HEK293 (cell line): ENCODE data around the gene NAPG.

ENCODE experiments used
- CTCF ChIA-PET: fragments of 350-600 bp; formaldehyde crosslinking; extraction: SDS; loops from one replicate; lab custom pipeline; 2021; ENCODE audit warnings: antibody characterized with exemption; lab: Yijun Ruan, JAX
- POLR2A ChIA-PET: fragments of 300-600 bp; formaldehyde crosslinking; extraction: SDS; loops from one replicate; lab custom pipeline; 2020; ENCODE audit warnings: antibody characterized with exemption, inconsistent platforms; lab: Yijun Ruan, JAX
- H3K27ac ChIP-seq: fragments of 200-500 bp; sonication (Bioruptor generic); 2 replicates; pipeline ENCODE4 v1.5.1; 2014; ENCODE audit warnings: low read depth, low read length, control low read depth, inconsistent platforms; ENCODE audit errors: extremely low read depth
- H3K36me3 ChIP-seq, 2 experiments: fragments of 200-500 bp in 1 of 2; sonication (Bioruptor generic) in 1 of 2; 1 replicate in 1 of 2; 2 replicates in 1 of 2; pipeline ENCODE4 v1.5.1; 2014 to 2017; ENCODE audit warnings: inconsistent platforms in 2 of 2, low read length in 2 of 2; ENCODE audit not compliant: control insufficient read depth in 2 of 2, insufficient read depth in 1 of 2
- H3K4me1 ChIP-seq: fragments of 200-500 bp; sonication (Bioruptor generic); 2 replicates; pipeline ENCODE4 v1.5.1; 2014; ENCODE audit warnings: mild to moderate bottlenecking, low read length, inconsistent platforms; ENCODE audit not compliant: control insufficient read depth, insufficient read depth
- H3K4me3 ChIP-seq: 2 replicates; pipeline ENCODE4 v1.5.1; 2011; ENCODE audit warnings: low read depth, mild to moderate bottlenecking, control low read depth, low read length, moderate library complexity
- H3K9me3 ChIP-seq: fragments of 200-500 bp; sonication (Bioruptor generic); 2 replicates; pipeline ENCODE4 v1.5.1; 2014; ENCODE audit warnings: low read depth, low read length, inconsistent platforms; ENCODE audit not compliant: control insufficient read depth, insufficient read depth
- BCL11A ChIP-seq: fragments of 450-650 bp; formaldehyde crosslinking; IDR thresholded peaks from 2 replicates; pipeline ENCODE4 v1.5.1; 2016; ENCODE audit warnings: low read depth, missing biosample characterization, missing genetic modification characterization
- CTCF ChIP-seq: fragments of 450-650 bp; formaldehyde crosslinking; IDR thresholded peaks from 2 replicates; pipeline ENCODE4 v1.5.1; 2016; ENCODE audit warnings: missing biosample characterization, missing genetic modification characterization
- GLIS1 ChIP-seq: fragments of 450-650 bp; formaldehyde crosslinking; IDR thresholded peaks from 2 replicates; pipeline ENCODE4 v1.5.1; 2016; ENCODE audit warnings: missing biosample characterization, missing genetic modification characterization
- PRDM1 ChIP-seq: fragments of 450-650 bp; formaldehyde crosslinking; IDR thresholded peaks from 2 replicates; pipeline ENCODE4; 2016; ENCODE audit warnings: missing biosample characterization, missing genetic modification characterization
- PRDM6 ChIP-seq: fragments of 450-650 bp; formaldehyde crosslinking; IDR thresholded peaks from 2 replicates; pipeline ENCODE4 v1.5.1; 2017; ENCODE audit warnings: missing biosample characterization, missing genetic modification characterization
- REPIN1 ChIP-seq: fragments of 450-650 bp; formaldehyde crosslinking; IDR thresholded peaks from 2 replicates; pipeline ENCODE4 v1.5.1; 2017; ENCODE audit warnings: missing biosample characterization, missing genetic modification characterization, low read depth
- ZBTB21 ChIP-seq: fragments of 450-650 bp; formaldehyde crosslinking; IDR thresholded peaks from 2 replicates; pipeline ENCODE4 v1.5.1; 2017; ENCODE audit warnings: missing biosample characterization, missing genetic modification characterization
- ZBTB48 ChIP-seq: fragments of 450-650 bp; formaldehyde crosslinking; IDR thresholded peaks from 2 replicates; pipeline ENCODE4 v1.5.1; 2016; ENCODE audit warnings: missing biosample characterization, missing genetic modification characterization
- ZIC2 ChIP-seq: fragments of 450-650 bp; formaldehyde crosslinking; IDR thresholded peaks from 2 replicates; pipeline ENCODE4 v1.5.1; 2016; ENCODE audit warnings: missing biosample characterization, missing genetic modification characterization
- ZNF121 ChIP-seq: fragments of 450-650 bp; formaldehyde crosslinking; IDR thresholded peaks from 2 replicates; pipeline ENCODE4 v1.5.1; 2016; ENCODE audit warnings: missing biosample characterization, missing genetic modification characterization
- ZNF138 ChIP-seq: fragments of 450-650 bp; formaldehyde crosslinking; IDR thresholded peaks from 2 replicates; pipeline ENCODE4 v1.5.1; 2016; ENCODE audit warnings: missing biosample characterization, missing genetic modification characterization, borderline replicate concordance
- ZNF211 ChIP-seq: fragments of 450-650 bp; formaldehyde crosslinking; IDR thresholded peaks from 2 replicates; pipeline ENCODE4 v1.5.1; 2016; ENCODE audit warnings: low read depth, missing biosample characterization, missing genetic modification characterization
- ZNF426 ChIP-seq: fragments of 450-650 bp; formaldehyde crosslinking; IDR thresholded peaks from 2 replicates; pipeline ENCODE4 v1.5.1; 2017; ENCODE audit warnings: missing biosample characterization, missing genetic modification characterization, mild to moderate bottlenecking, inconsistent platforms, moderate library complexity
- ZNF510 ChIP-seq: fragments of 450-650 bp; formaldehyde crosslinking; IDR thresholded peaks from 2 replicates; pipeline ENCODE4 v1.5.1; 2018; ENCODE audit warnings: mild to moderate bottlenecking, missing genetic modification characterization, missing biosample characterization; ENCODE audit not compliant: insufficient replicate concordance
- ZNF544 ChIP-seq: fragments of 450-650 bp; formaldehyde crosslinking; IDR thresholded peaks from 2 replicates; pipeline ENCODE4 v1.5.0; 2017; ENCODE audit warnings: missing biosample characterization, missing genetic modification characterization
- ZNF548 ChIP-seq: fragments of 450-650 bp; formaldehyde crosslinking; IDR thresholded peaks from 2 replicates; pipeline ENCODE4 v1.5.1; 2016; ENCODE audit warnings: missing biosample characterization, missing genetic modification characterization
- ZNF624 ChIP-seq: fragments of 450-650 bp; formaldehyde crosslinking; IDR thresholded peaks from 2 replicates; pipeline ENCODE4 v1.5.1; 2017; ENCODE audit warnings: missing biosample characterization, missing genetic modification characterization
- ZNF629 ChIP-seq: fragments of 450-650 bp; formaldehyde crosslinking; IDR thresholded peaks from 2 replicates; pipeline ENCODE4 v1.5.1; 2017; ENCODE audit warnings: missing biosample characterization, missing genetic modification characterization
- ZNF664 ChIP-seq: fragments of 450-650 bp; formaldehyde crosslinking; IDR thresholded peaks from 2 replicates; pipeline ENCODE4 v1.5.1; 2016; ENCODE audit warnings: missing biosample characterization, missing genetic modification characterization
- ZNF76 ChIP-seq: fragments of 450-650 bp; formaldehyde crosslinking; IDR thresholded peaks from 2 replicates; pipeline ENCODE4; 2016; ENCODE audit warnings: low read depth, missing biosample characterization, missing genetic modification characterization, borderline replicate concordance
- ZNF792 ChIP-seq: fragments of 450-650 bp; formaldehyde crosslinking; IDR thresholded peaks from 2 replicates; pipeline ENCODE4 v1.5.1; 2016; ENCODE audit warnings: missing biosample characterization, missing genetic modification characterization
- ZSCAN5A ChIP-seq: fragments of 450-650 bp; formaldehyde crosslinking; IDR thresholded peaks from 2 replicates; pipeline ENCODE4 v1.5.1; 2016; ENCODE audit warnings: missing biosample characterization, missing genetic modification characterization
- ZXDB ChIP-seq: fragments of 450-650 bp; formaldehyde crosslinking; IDR thresholded peaks from 2 replicates; pipeline ENCODE4 v1.5.1; 2016; ENCODE audit warnings: missing biosample characterization, missing genetic modification characterization
- TF ChIP-seq, protein P1 (sequence below): fragments of 450-650 bp; formaldehyde crosslinking; IDR thresholded peaks from 2 replicates; pipeline ENCODE4 v1.5.1; 2016; ENCODE audit warnings: missing biosample characterization, missing genetic modification characterization

Gene NAPG

DNA sequence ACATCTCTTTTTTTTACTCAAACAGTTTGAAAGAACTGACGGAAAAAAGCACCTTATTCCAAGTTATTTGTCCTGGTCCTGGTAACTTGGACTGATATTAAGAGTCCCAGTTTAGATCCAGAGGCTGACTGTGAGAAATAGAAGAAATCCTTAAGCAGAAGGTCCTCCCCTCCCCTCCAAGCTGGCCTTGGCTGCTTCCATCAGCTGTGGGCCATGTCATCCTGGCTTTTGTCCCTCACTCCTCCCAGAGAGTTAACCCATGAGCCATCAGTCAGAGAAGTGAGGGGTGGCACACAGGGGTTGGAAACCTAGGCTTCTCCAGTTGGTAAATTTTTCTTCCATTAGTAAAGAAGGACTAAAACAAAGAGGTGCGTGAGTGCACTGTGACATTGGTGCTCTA, 9.7 kb upstream of the NAPG start:
- Histone ChIP-seq H3K36me3 (no peaks in the 10 kb centered on the region), H3K4me1 (peaks cover 2% of the 10 kb centered on the region), H3K9me3 (no peaks in the 10 kb centered on the region), H3K27ac (no peak overlapping the region), H3K4me3 (no peak overlapping the region)
- CTCF ChIA-PET: interaction anchor here (2.5 kb wide), 1 partner anchor 417 kb away, joined by 5 read pairs; no protein-coding TSS in a partner anchor
- POLR2A ChIA-PET: no interaction called here
- no peak for TF ChIP-seq ZBTB48 (tag by site-specific recombination)
- TF ChIP-seq ZXDB (tag by site-specific recombination): no peak
- no peak for TF ChIP-seq PRDM1 (tag by site-specific recombination)
- no peak for TF ChIP-seq ZNF548 (tag by site-specific recombination)
- no peak for TF ChIP-seq ZNF624
- TF ChIP-seq ZNF211 (tag by site-specific recombination): no peak
- no peak for TF ChIP-seq ZNF664 (tag by site-specific recombination)
- no peak for TF ChIP-seq ZNF138 (tag by site-specific recombination)
- no peak for TF ChIP-seq GLIS1 (tag by site-specific recombination)
- no peak for TF ChIP-seq ZNF510 (tag by site-specific recombination)
- TF ChIP-seq ZBTB21 (tag by site-specific recombination): no peak
- TF ChIP-seq ZNF629: no peak
- no peak for TF ChIP-seq BCL11A (tag by site-specific recombination)

DNA sequence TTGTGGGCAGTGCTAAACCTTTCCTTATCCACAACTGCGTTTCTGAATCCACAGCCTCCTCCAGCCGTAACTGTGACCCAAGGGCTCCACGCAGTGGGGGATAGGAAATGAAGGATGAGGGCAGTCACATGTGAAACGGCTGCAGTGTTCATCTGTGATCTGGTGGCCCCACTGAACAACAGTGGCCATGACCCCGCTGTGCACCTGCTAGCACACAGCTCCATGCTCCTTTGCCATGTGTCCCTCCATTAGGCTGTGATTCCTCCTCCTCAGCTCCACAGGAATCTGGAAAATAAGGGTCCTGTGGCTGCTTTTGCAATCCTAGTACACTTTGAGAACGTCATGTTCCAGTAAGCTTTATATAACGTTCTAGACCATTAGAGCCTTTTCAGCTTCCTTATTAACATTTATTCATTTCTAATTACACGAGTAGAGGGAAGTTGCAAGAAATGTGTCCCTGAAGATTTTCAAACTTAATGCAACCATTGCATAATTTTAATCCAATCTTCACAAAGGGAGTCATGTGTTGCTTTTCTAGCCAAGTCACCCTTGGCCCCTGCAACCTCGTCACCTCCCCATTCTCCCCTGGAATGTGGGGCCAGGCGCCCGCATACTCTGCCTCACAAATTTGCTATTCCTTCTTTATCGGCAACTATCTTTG, 7.1 kb upstream of the NAPG start:
- Histone ChIP-seq H3K4me3 (no peak overlapping the region), H3K4me1 (peaks cover 2% of the 10 kb centered on the region), H3K27ac (no peak overlapping the region), H3K36me3 (no peaks in the 10 kb centered on the region), H3K9me3 (no peaks in the 10 kb centered on the region)
- POLR2A ChIA-PET: interaction anchor here (0.6 kb wide), 1 partner anchor 482 kb away, joined by 3 read pairs; no protein-coding TSS in a partner anchor
- peak; percentile 60 for TF ChIP-seq CTCF (tag by site-specific recombination)
- no peak for TF ChIP-seq ZNF426 (tag by site-specific recombination)
- peak; percentile 50; the same call in 1 of the 2 replicates for TF ChIP-seq ZIC2
- TF ChIP-seq, all 188 proteins: peak for 2
- CTCF ChIA-PET: interaction anchor here (0.7 to 5.0 kb wide), 16 partner anchors 8 to 947 kb away, joined by 3 to 115 read pairs (median 4); no protein-coding TSS in a partner anchor

DNA sequence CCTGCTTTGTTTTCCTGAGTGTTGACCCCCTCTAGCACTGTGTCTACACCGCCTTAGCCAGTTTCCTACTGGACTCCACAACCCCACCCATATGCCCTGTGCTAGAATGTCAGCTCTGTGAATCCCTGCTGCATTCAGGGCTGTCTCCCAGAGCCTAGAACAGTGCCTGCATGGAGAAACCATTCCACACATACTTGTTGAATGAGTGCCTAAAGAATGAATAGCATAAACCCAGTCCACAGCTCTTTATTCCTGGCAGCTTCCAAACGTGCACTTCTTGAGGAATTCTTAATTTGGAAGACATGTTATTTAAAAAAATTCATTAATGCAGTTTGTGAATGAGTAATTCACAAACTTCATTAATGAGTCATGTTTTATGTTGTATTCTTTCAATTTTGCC, 6.5 kb upstream of the NAPG start:
- ChIA-PET POLR2A (interaction anchor here (0.6 kb wide), 1 partner anchor 483 kb away, joined by 3 read pairs; no protein-coding TSS in a partner anchor), CTCF (interaction anchor here (0.6 to 5.0 kb wide), 21 partner anchors 8 to 947 kb away, joined by 3 to 115 read pairs (median 3); no protein-coding TSS in a partner anchor)
- no peak overlapping the region for H3K27ac ChIP-seq
- no peaks in the 10 kb centered on the region for H3K36me3 ChIP-seq
- H3K4me1 ChIP-seq: peaks cover 2% of the 10 kb centered on the region
- no peak overlapping the region for H3K4me3 ChIP-seq
- H3K9me3 ChIP-seq: no peaks in the 10 kb centered on the region
- TF ChIP-seq PRDM6 (no peak), ZNF121 (no peak), ZNF544 (tag by site-specific recombination) (no peak), ZNF211 (tag by site-specific recombination) (no peak), REPIN1 (tag by site-specific recombination) (no peak), ZSCAN5A (tag by site-specific recombination) (no peak), ZNF76 (tag by site-specific recombination) (no peak), ZNF792 (no peak)
- TF ChIP-seq, protein P1, sequence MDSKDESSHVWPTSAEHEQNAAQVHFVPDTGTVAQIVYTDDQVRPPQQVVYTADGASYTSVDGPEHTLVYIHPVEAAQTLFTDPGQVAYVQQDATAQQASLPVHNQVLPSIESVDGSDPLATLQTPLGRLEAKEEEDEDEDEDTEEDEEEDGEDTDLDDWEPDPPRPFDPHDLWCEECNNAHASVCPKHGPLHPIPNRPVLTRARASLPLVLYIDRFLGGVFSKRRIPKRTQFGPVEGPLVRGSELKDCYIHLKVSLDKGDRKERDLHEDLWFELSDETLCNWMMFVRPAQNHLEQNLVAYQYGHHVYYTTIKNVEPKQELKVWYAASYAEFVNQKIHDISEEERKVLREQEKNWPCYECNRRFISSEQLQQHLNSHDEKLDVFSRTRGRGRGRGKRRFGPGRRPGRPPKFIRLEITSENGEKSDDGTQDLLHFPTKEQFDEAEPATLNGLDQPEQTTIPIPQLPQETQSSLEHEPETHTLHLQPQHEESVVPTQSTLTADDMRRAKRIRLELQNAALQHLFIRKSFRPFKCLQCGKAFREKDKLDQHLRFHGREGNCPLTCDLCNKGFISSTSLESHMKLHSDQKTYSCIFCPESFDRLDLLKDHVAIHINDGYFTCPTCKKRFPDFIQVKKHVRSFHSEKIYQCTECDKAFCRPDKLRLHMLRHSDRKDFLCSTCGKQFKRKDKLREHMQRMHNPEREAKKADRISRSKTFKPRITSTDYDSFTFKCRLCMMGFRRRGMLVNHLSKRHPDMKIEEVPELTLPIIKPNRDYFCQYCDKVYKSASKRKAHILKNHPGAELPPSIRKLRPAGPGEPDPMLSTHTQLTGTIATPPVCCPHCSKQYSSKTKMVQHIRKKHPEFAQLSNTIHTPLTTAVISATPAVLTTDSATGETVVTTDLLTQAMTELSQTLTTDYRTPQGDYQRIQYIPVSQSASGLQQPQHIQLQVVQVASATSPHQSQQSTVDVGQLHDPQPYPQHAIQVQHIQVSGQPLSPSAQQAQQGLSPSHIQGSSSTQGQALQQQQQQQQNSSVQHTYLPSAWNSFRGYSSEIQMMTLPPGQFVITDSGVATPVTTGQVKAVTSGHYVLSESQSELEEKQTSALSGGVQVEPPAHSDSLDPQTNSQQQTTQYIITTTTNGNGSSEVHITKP (tag by site-specific recombination): no peak
